K562 (cell line): ENCODE measurements around the gene CD320. TPM values are rescaled to one million over a fixed set of nuclear protein-coding genes. Genes with fewer than 3 reads are reported as not detected.

Experiments used
- ATF7 ChIP-seq: fragments of 450-650 bp; IDR thresholded peaks from 2 replicates; pipeline ENCODE4 v1.7.1; 2014; ENCODE audit warnings: mild to moderate bottlenecking, moderate library complexity
- CHAMP1 ChIP-seq: fragments of 450-650 bp; IDR thresholded peaks from 2 replicates; pipeline ENCODE4 v1.6.1; 2016; ENCODE audit warnings: mild to moderate bottlenecking
- CHD4 ChIP-seq: fragments of 200-600 bp; sonication (generic); IDR thresholded peaks from 3 replicates; pipeline ENCODE4 v1.6.1; 2012; ENCODE audit warnings: low read depth, mild to moderate bottlenecking, mixed read lengths, low read length, inconsistent platforms; ENCODE audit not compliant: insufficient read depth, insufficient replicate concordance, poor library complexity, severe bottlenecking
- CXXC5 ChIP-seq: fragments of 250-450 bp; sonication (Bioruptor Pico); IDR thresholded peaks from 2 replicates; pipeline ENCODE4 v1.8.0; 2022; ENCODE audit warnings: inconsistent platforms, mild to moderate bottlenecking, moderate library complexity
- DIDO1 ChIP-seq: fragments of 450-650 bp; IDR thresholded peaks from 2 replicates; pipeline ENCODE4 v1.6.1; 2016; ENCODE audit warnings: low read depth, missing biosample characterization, missing genetic modification characterization
- EGR1 ChIP-seq: fragments of 450-650 bp; conservative IDR thresholded peaks from 2 replicates; pipeline ENCODE4 v1.6.1; 2017; ENCODE audit warnings: mild to moderate bottlenecking
- ELF1 ChIP-seq: fragments of 200-800 bp; sonication (Bioruptor generic); IDR thresholded peaks from 2 replicates; pipeline ENCODE4 v1.6.1; 2016; ENCODE audit warnings: missing genetic modification characterization, missing compliant biosample characterization
- GABPB1 ChIP-seq: sonication (generic); formaldehyde crosslinking; IDR thresholded peaks from 2 replicates; pipeline ENCODE4 v1.8.0; 2022; ENCODE audit warnings: mild to moderate bottlenecking, missing genetic modification reagents
- GMEB1 ChIP-seq: fragments of 250-450 bp; sonication (Bioruptor Pico); IDR thresholded peaks from 2 replicates; pipeline ENCODE4 v1.4.0; 2020; ENCODE audit warnings: mild to moderate bottlenecking
- GTF2E2 ChIP-seq: fragments of 200-800 bp; sonication (Bioruptor generic); IDR thresholded peaks from 2 replicates; pipeline ENCODE4 v1.6.1; 2016; ENCODE audit warnings: missing genetic modification characterization, missing compliant biosample characterization
- HDAC1 ChIP-seq, 2 experiments: fragments of 450-650 bp; IDR thresholded peaks; 2 replicates each; pipeline ENCODE4 v1.6.1; 2016 to 2017; ENCODE audit warnings: inconsistent platforms in 1 of 2, mild to moderate bottlenecking in 1 of 2, moderate library complexity in 1 of 2
- HNRNPLL ChIP-seq: fragments of 200-400 bp; formaldehyde crosslinking; IDR thresholded peaks from 2 replicates; pipeline ENCODE4 v1.6.1; 2017; ENCODE audit warnings: low read length, low read depth, mild to moderate bottlenecking; ENCODE audit not compliant: poor library complexity, severe bottlenecking
- NCOR1 ChIP-seq: fragments of 450-650 bp; IDR thresholded peaks from 2 replicates; pipeline ENCODE4 v1.6.1; 2016; ENCODE audit warnings: mild to moderate bottlenecking, moderate library complexity
- RBBP5 ChIP-seq: fragments of 200-600 bp; sonication (generic); IDR thresholded peaks from 2 replicates; pipeline ENCODE4 v1.6.1; 2012; ENCODE audit warnings: borderline replicate concordance, mild to moderate bottlenecking, low read length, control low read depth, inconsistent platforms; ENCODE audit not compliant: insufficient read depth, poor library complexity, severe bottlenecking
- SMARCA4 ChIP-seq: fragments of 450-650 bp; IDR thresholded peaks from 2 replicates; pipeline ENCODE4 v1.6.1; 2016
- SMARCE1 ChIP-seq: fragments of 450-650 bp; IDR thresholded peaks from 2 replicates; pipeline ENCODE4 v1.7.1; 2016; ENCODE audit warnings: mild to moderate bottlenecking
- TSHZ1 ChIP-seq: fragments of 250-450 bp; sonication (Bioruptor Pico); IDR thresholded peaks from 2 replicates; pipeline ENCODE4 v1.4.0; 2020; ENCODE audit warnings: mild to moderate bottlenecking, moderate library complexity
- USF2 ChIP-seq: sonication (generic); formaldehyde crosslinking; IDR thresholded peaks from 2 replicates; pipeline ENCODE4 v1.5.0; 2020; ENCODE audit warnings: missing genetic modification reagents
- polyA plus RNA-seq, 8 experiments: library from polyadenylated mRNA; depleted of rRNA in 4 of 8; stranded (reverse) in 5 of 8; unstranded in 3 of 8; fragments of >200 nt; fragmentation: Nextera tagmentation in 2 of 8; fragmentation: Illumina TruSeq in 1 of 8; extraction: Ambion mirVana in 2 of 8; extraction: Trizol in 1 of 8; gene quantifications; 2 replicates each; pipeline versions ENCODE4 v1.2.1 to v1.2.3, GENCODE V29; 2011 to 2014; ENCODE audit warnings: inconsistent platforms in 1 of 8, missing spikeins in 1 of 8
- total RNA-seq, 7 experiments: library from RNA; depleted of rRNA in 6 of 7; stranded (reverse); fragments of >200 nt in 6 of 7; fragmentation: Illumina TruSeq in 2 of 7; extraction: Trizol in 2 of 7; gene quantifications; 2 replicates each; pipeline versions ENCODE4 v1.2.1 to v1.2.3, GENCODE V29; 2011 to 2021; ENCODE audit warnings: low replicate concordance in 1 of 7

CD320 gene
- total and polyA plus RNA-seq, 9 of the 15 experiments (the other 6 are each of a cell fraction or from before 2014, with no cell fraction given): 0.45 to 94.5 (median 34.4) TPM

- TF ChIP-seq USF2 (CRISPR knock-in tag) (peak; percentile 91), EGR1 (peak; percentile 39), ELF1 (tag) (peak; percentile 65), CHD4 (no peak), SMARCE1 (0 out of 2 replicates have a peak, but pooled peaks have one; percentile 16), HDAC1 (IDR thresholded peaks at IDR 0.05) (0 out of 4 replicates have a peak, but pooled peaks have one; percentile 28 to 47), SMARCA4 (no peak; the same call in 1 of the 2 replicates), DIDO1 (tag) (peak; percentile 72; the same call in 1 of the 2 replicates), GABPB1 (peak; percentile 70; the same call in 1 of the 2 replicates), RBBP5 (peak; percentile 85), ATF7 (peak; percentile 93), HNRNPLL (peak; percentile 45), CXXC5 (peak; percentile 88), GTF2E2 (peak; percentile 96), CHAMP1 (no peak), GMEB1 (CRISPR knock-in tag) (peak; percentile 71), TSHZ1 (CRISPR knock-in tag) (no peak), NCOR1 (peak; percentile 47; the same call in 1 of the 2 replicates)
Measured at GRCh38 chr19:8321067-8321985, 13.2 kb upstream of the CD320 start, which contains the start of the genes NDUFA7 and RPS28 (continued).
